GF-D8 (cell line): Measurements from ENCODE around the gene BCAS3.

Source experiments
- DNase-seq: peaks from one replicate; lab custom pipeline; 2025; lab: John Stamatoyannopoulos, UW

The BCAS3 gene

GRCh38 chr17:61322325-61323002, 644.8 kb downstream of the BCAS3 start:
- no peak for DNase-seq

- no peak for DNase-seq
These were observed 645.6 kb downstream of the BCAS3 start for GRCh38 chr17:61323003-61323908.

- no peak for DNase-seq
These were observed 646.5 kb downstream of the BCAS3 start for GRCh38 chr17:61323909-61324868.

- no peak for DNase-seq
These were observed 647.3 kb downstream of the BCAS3 start for GRCh38 chr17:61324950-61325349.

- DNase-seq, result no peak
These were observed 647.9 kb downstream of the BCAS3 start for GRCh38 chr17:61325382-61326073.

- no peak for DNase-seq
These were observed 648.7 kb downstream of the BCAS3 start for GRCh38 chr17:61326330-61326729.

- no peak for DNase-seq
These were observed 650.7 kb downstream of the BCAS3 start for GRCh38 chr17:61328351-61328750.

GRCh38 chr17:61330174-61331150, 652.8 kb downstream of the BCAS3 start:
- DNase-seq, result no peak

- no peak for DNase-seq
These were observed 653.5 kb downstream of the BCAS3 start for GRCh38 chr17:61331178-61331577.

- DNase-seq, result no peak
These were observed 654.2 kb downstream of the BCAS3 start for GRCh38 chr17:61331886-61332285.

- DNase-seq, result no peak
These were observed 655.5 kb downstream of the BCAS3 start for GRCh38 chr17:61333136-61333535.

- no peak for DNase-seq
These were observed 657.0 kb downstream of the BCAS3 start for GRCh38 chr17:61334673-61335072.

- DNase-seq, result no peak
These were observed 657.6 kb downstream of the BCAS3 start for GRCh38 chr17:61335105-61335844.

- DNase-seq, result no peak
These were observed 658.4 kb downstream of the BCAS3 start for GRCh38 chr17:61335845-61336655.

GRCh38 chr17:61337290-61337689, 659.6 kb downstream of the BCAS3 start:
- no peak for DNase-seq

- no peak for DNase-seq
These were observed 660.5 kb downstream of the BCAS3 start for GRCh38 chr17:61338000-61338798.

- DNase-seq, result no peak
These were observed 661.3 kb downstream of the BCAS3 start for GRCh38 chr17:61338874-61339478.
